PC-3 (cell line): ENCODE results near the gene CTNNA3.

ENCODE experiments used
- CTCF ChIP-seq: fragments of 300-600 bp; sonication (generic); conservative IDR thresholded peaks from 2 replicates; pipeline ENCODE4 v1.5.1; 2017; ENCODE audit warnings: antibody characterized with exemption, low read depth, mild to moderate bottlenecking, low read length
- EZH2 ChIP-seq: fragments of 300-600 bp; sonication (generic); IDR thresholded peaks from one replicate; pipeline ENCODE4 v1.6.1; 2017; ENCODE audit warnings: antibody characterized with exemption, mild to moderate bottlenecking, low read length; ENCODE audit not compliant: unreplicated experiment

- no peak for TF ChIP-seq CTCF
- TF ChIP-seq EZH2 = no peak
Observed at GRCh38 chr10:67433276-67433675, 262.7 kb downstream of the CTNNA3 start.
